Spleen (tissue), 7 donors: ENCODE measurements around the gene PLA2G15.

Source experiments
- POLR2A ChIP-seq, 3 donors: fragments of 450-650 bp; IDR thresholded peaks; one replicate each; pipeline ENCODE4 v1.5.1; 2017; ENCODE audit warnings: antibody characterized with exemption in 3 of 3, mild to moderate bottlenecking in 1 of 3
- POLR2AphosphoS5 ChIP-seq, 3 donors: sonication (generic); formaldehyde crosslinking; IDR thresholded peaks; one replicate each; pipeline ENCODE4 v1.5.1; 2017; ENCODE audit warnings: antibody characterized with exemption in 3 of 3
- TF ChIP-seq, protein P1 (sequence below), 11 experiments: fragments of 200-600 bp in 7 of 11; fragments of 450-650 bp in 4 of 11; sonication (generic) in 4 of 11; IDR thresholded peaks in 8 of 11; conservative IDR thresholded peaks in 3 of 11; 1 replicate in 7 of 11; 2 replicates in 4 of 11; pipeline versions ENCODE4 v1.4.0 to v1.8.0; 2016 to 2021; ENCODE audit warnings: antibody characterized with exemption in 11 of 11, inconsistent platforms in 4 of 11, mild to moderate bottlenecking in 1 of 11
- donor health status: DM: no; HTN: no; CAD: no; lungs with moderate emphysema.
- donor health status: DM: no; HTN: no; CAD: no.
- donor health status: DM: no; HTN: no; CAD: no.

DNA sequence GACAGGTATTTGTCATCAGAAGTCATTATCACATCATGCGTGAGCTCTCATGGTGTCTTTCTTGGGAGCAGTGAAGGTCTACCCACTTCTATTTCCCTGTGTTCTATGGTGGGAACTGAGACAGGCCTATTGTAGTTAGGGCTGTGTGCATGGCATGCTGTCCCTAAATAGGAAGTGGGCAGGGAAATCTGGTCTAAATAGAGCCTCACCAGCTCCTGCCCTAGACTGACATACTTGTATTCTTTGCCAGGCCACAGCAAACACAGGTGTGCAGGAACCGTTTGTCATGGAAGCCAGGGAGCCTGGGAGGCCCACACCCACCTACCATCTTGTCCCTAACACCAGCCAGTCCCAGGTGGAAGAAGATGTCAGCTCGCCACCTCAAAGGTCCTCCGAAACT lies 29.3 kb downstream of the PLA2G15 start:
- TF ChIP-seq POLR2A (IDR thresholded peaks at IDR 0.05), result no peak
- TF ChIP-seq, protein P1, sequence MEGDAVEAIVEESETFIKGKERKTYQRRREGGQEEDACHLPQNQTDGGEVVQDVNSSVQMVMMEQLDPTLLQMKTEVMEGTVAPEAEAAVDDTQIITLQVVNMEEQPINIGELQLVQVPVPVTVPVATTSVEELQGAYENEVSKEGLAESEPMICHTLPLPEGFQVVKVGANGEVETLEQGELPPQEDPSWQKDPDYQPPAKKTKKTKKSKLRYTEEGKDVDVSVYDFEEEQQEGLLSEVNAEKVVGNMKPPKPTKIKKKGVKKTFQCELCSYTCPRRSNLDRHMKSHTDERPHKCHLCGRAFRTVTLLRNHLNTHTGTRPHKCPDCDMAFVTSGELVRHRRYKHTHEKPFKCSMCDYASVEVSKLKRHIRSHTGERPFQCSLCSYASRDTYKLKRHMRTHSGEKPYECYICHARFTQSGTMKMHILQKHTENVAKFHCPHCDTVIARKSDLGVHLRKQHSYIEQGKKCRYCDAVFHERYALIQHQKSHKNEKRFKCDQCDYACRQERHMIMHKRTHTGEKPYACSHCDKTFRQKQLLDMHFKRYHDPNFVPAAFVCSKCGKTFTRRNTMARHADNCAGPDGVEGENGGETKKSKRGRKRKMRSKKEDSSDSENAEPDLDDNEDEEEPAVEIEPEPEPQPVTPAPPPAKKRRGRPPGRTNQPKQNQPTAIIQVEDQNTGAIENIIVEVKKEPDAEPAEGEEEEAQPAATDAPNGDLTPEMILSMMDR (IDR thresholded peaks at IDR 0.05 in 8 of 11, conservative IDR thresholded peaks at IDR 0.05 in 3 of 11), result no peak
- TF ChIP-seq POLR2AphosphoS5 (IDR thresholded peaks at IDR 0.05), result no peak
